ENCODE measurements around the gene GLT8D2. TPM values are rescaled to one million over a fixed set of nuclear protein-coding genes. Genes with fewer than 3 reads are reported as not detected.
A peak's percentile ranks its signal among the peaks of the same experiment; 100 is the strongest.

GLT8D2 gene
- 50.0 and 69.5 TPM in 2 replicates for polyA plus RNA-seq (2012; rRNA removed)
- polyA plus RNA-seq (2012; cell fraction: cytosol; rRNA removed), result 65.5 and 65.6 TPM in 2 replicates
- polyA plus RNA-seq (2012; cell fraction: nucleus; rRNA removed), result 28.7 and 58.5 TPM in 2 replicates

DNA sequence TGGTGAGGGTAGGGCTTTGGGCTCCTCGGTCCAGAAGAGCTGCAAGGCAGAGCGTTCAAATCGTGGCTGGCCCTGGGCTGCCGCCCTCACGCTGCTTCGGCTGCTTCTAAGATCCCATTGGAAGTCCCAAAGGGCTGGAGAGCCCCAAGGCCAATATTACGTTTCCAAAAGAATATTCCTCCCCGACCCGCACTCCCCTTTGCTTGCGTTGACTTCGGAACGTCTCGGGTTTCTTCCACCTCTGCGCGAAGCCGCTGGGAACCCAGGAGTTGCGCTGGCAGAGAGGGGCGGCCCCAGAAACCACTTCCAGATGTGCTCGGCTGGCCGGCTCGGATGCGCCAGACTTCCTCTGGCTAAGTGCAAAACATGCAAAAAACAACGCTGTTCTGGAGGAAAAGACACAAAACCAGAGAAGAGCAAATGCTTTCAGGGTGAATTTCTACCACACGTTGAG lies at the start of gene GLT8D2:
GLT8D2 (minus strand) TSS at position 285 of the 454 bp plus-strand sequence. CDS start 30,539 bp downstream, outside the sequence.
- H3K36me3 ChIP-seq (replicated peaks in 1 of 2; ENCODE audit: control insufficient read depth in 1 of 2, insufficient read depth in 2 of 2, low read length in 1 of 2), result no peaks in the 10 kb centered on the region
- peak within 1 kb of the TSS; percentile 72 for H3K9ac ChIP-seq
- WGBS (ENCODE audit: low lambda C conversion rate), result 5% methylated on average over 16 of the region's 24 CpGs
- no peaks in the 10 kb centered on the region for H3K9me2 ChIP-seq
- H3K27ac ChIP-seq (ENCODE audit: low read depth in 2 of 2, low read length in 1 of 2), result peak within 1 kb of the TSS; percentile 84 to 91
- peak within 1 kb of the TSS; percentile 57 to 80 for H3K4me3 ChIP-seq (ENCODE audit: low read depth in 2 of 2, low read length in 1 of 2)
- no peaks in the 10 kb centered on the region for H3K27me3 ChIP-seq (ENCODE audit: insufficient read depth)
- peak within 1 kb of the TSS; percentile 88 for H3K4me2 ChIP-seq
- peaks cover 4 to 24% of the 10 kb centered on the region in 2 experiments; a peak in 2 of 4 replicates for H3K4me1 ChIP-seq (ENCODE audit: control insufficient read depth in 1 of 2, insufficient read depth in 2 of 2, low read depth in 1 of 2, low read length in 1 of 2)
- peak; percentile 70 for DNase-seq
- CTCF ChIA-PET, result interaction anchor here (0.5 to 1.6 kb wide), 2 partner anchors 59 to 239 kb away, joined by 3 to 4 read pairs; no protein-coding TSS in a partner anchor
- peaks cover 10% of the 10 kb centered on the region; the same call in 1 of the 2 replicates for H3K79me2 ChIP-seq (ENCODE audit: insufficient read depth)
- peak; percentile 89 for TF ChIP-seq TCF12 (IDR thresholded peaks at IDR 0.05)
- TF ChIP-seq, protein P1, sequence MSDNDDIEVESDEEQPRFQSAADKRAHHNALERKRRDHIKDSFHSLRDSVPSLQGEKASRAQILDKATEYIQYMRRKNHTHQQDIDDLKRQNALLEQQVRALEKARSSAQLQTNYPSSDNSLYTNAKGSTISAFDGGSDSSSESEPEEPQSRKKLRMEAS (IDR thresholded peaks at IDR 0.05; ENCODE audit: low read depth), result peak; percentile 26; the same call in 1 of the 2 replicates
- peak; percentile 14 for TF ChIP-seq CHD2 (IDR thresholded peaks at IDR 0.05; ENCODE audit: low read length, partially characterized antibody)
- no peak for TF ChIP-seq GABPA (IDR thresholded peaks at IDR 0.05; ENCODE audit: low read depth)
- peak; percentile 30; the same call in 1 of the 2 replicates for TF ChIP-seq POLR2AphosphoS5 (IDR thresholded peaks at IDR 0.05; ENCODE audit: low read depth, low read length)
- TF ChIP-seq YY1 (IDR thresholded peaks at IDR 0.05; ENCODE audit: low read depth), result peak; percentile 5; the same call in 1 of the 2 replicates
- TF ChIP-seq ZBTB33 (IDR thresholded peaks at IDR 0.05; ENCODE audit: borderline replicate concordance, low read depth), result no peak
- TF ChIP-seq RCOR1 (IDR thresholded peaks at IDR 0.05; ENCODE audit: low read length), result no peak
- no peak for TF ChIP-seq SMC3 (IDR thresholded peaks at IDR 0.05; ENCODE audit: low read depth, low read length)
- no peak for TF ChIP-seq MXI1 (IDR thresholded peaks at IDR 0.05; ENCODE audit: low read depth, low read length)
- TF ChIP-seq TAF1 (IDR thresholded peaks at IDR 0.05; ENCODE audit: borderline replicate concordance, low read depth, low read length), result 0 out of 2 replicates have a peak, but pooled peaks have one; percentile 39
- TF ChIP-seq PBX3 (IDR thresholded peaks at IDR 0.05), result no peak
- peak; percentile 43; the same call in 1 of the 2 replicates for TF ChIP-seq NRF1 (IDR thresholded peaks at IDR 0.05; ENCODE audit: low read depth, low read length)
- no peaks in the 10 kb centered on the region for H4K20me1 ChIP-seq (ENCODE audit: insufficient read depth)
- peaks cover 22% of the 10 kb centered on the region for H3F3A ChIP-seq (replicated peaks; ENCODE audit: insufficient read depth)
- H3K9me3 ChIP-seq, result no peaks in the 10 kb centered on the region
- peak within 1 kb of the TSS; percentile 90 for H2AFZ ChIP-seq (ENCODE audit: low read depth)
- POLR2A ChIA-PET, result interaction anchor here (1.2 kb wide), 1 partner anchor 84 kb away, joined by 3 read pairs; the partner anchor contains the start of gene TDG

- H2AFZ ChIP-seq (ENCODE audit: low read depth), result no peak overlapping the region
- no peak for DNase-seq
- no peaks in the 10 kb centered on the region for H4K20me1 ChIP-seq (ENCODE audit: insufficient read depth)
- ChIA-PET CTCF (interaction anchor here (1.4 to 2.4 kb wide), 2 partner anchors 11 to 19 kb away, joined by 4 to 12 read pairs; no protein-coding TSS in a partner anchor), POLR2A (no interaction called here)
- H3K9me3 ChIP-seq, result no peaks in the 10 kb centered on the region
- no peak overlapping the region for H3K9ac ChIP-seq
- H3K79me2 ChIP-seq (ENCODE audit: insufficient read depth), result no peaks in the 10 kb centered on the region
- TF ChIP-seq REST (IDR thresholded peaks at IDR 0.05; ENCODE audit: low read depth, low read length), result no peak
- no peak for TF ChIP-seq EZH2phosphoT487 (IDR thresholded peaks at IDR 0.05; ENCODE audit: borderline replicate concordance, low read depth)
- no peak for TF ChIP-seq MEF2A (IDR thresholded peaks at IDR 0.05; ENCODE audit: borderline replicate concordance, low read depth)
- TF ChIP-seq IRF3 (IDR thresholded peaks at IDR 0.05; ENCODE audit: low read depth, low read length), result no peak
- no peaks in the 10 kb centered on the region for H3K9me2 ChIP-seq
- WGBS (ENCODE audit: low lambda C conversion rate), result 93% methylated on average over 2 of the region's 2 CpGs
- H3K27me3 ChIP-seq (ENCODE audit: insufficient read depth), result no peaks in the 10 kb centered on the region
- no peaks in the 10 kb centered on the region for H3K4me1 ChIP-seq (ENCODE audit: control insufficient read depth in 1 of 2, insufficient read depth in 2 of 2, low read depth in 1 of 2, low read length in 1 of 2)
- H3K4me2 ChIP-seq, result no peak overlapping the region
- peaks cover 57 to 86% of the 10 kb centered on the region in 2 experiments for H3K36me3 ChIP-seq (replicated peaks in 1 of 2; ENCODE audit: control insufficient read depth in 1 of 2, insufficient read depth in 2 of 2, low read length in 1 of 2)
- H3F3A ChIP-seq (replicated peaks; ENCODE audit: insufficient read depth), result peaks cover 3% of the 10 kb centered on the region
- no peak overlapping the region for H3K27ac ChIP-seq (ENCODE audit: low read depth in 2 of 2, low read length in 1 of 2)
- no peak overlapping the region for H3K4me3 ChIP-seq (ENCODE audit: low read depth in 2 of 2, low read length in 1 of 2)
Observed at GRCh38 chr12:104097954-104098353, 48.0 kb upstream of the GLT8D2 start.
